ENCODE measurements around the gene RPP38. TPM values are rescaled to one million over a fixed set of nuclear protein-coding genes. Genes with fewer than 3 reads are reported as not detected.

Gene RPP38
- total and polyA plus RNA-seq, 10 of the 15 experiments (the other 5 are each of a cell fraction or from before 2014, with no cell fraction given): 13.0 to 40.9 (median 27.2) TPM

DNA sequence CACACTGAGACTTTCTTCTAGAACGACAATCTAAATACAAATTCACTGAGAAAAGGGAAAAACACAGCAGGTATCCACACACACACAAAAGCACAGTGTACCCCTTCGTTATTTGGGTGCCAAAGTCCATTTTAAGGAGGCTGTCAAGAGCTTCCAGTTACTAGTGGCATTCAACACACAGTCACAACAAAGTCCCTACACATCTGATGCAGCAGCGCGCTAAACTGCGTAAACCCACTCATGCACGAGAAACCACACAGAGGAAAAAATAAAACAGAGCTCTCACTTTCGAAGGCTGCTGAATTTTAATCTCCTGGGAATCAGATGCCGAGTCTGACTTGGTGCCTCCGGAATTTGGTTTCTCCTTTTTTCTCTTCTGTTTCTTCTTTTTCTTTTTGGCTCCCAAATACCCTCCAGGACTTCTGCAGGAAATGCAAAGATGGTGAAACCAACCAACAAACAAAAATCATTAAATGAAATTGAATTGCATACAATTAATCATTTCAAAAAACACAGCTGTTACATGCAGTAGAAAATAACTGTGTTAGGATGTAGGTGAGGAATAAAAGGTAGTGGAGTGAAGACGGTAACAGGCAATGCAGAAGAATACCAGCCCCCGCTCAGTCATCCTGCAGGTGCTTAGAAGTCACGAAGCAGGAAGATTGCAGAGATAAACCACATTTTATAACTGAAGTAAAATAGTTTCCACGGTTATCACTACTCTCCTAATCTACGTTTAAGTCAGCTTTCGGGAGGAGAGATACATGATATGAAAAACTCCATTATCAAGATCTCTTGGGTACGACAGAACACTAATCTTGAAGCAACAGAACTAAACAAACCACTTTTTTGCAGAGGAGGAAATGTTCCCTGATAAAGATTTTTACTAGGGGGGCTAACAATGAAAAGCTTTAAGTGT lies 44.2 kb downstream of the RPP38 start (continued):
- TF ChIP-seq ZBTB40 (IDR thresholded peaks at IDR 0.05; ENCODE audit: borderline replicate concordance): no peak
- peak; percentile 98 to 99 for TF ChIP-seq EP300 (IDR thresholded peaks at IDR 0.05; ENCODE audit: borderline replicate concordance in 1 of 2, control insufficient read depth in 1 of 2, low read depth in 2 of 2, low read length in 2 of 2)
- no peak for TF ChIP-seq BCLAF1 (IDR thresholded peaks at IDR 0.05)
- peak; percentile 68 for TF ChIP-seq KLF5 (IDR thresholded peaks at IDR 0.05; ENCODE audit: partially characterized antibody)
- no peak for TF ChIP-seq RFX5 (IDR thresholded peaks at IDR 0.05; ENCODE audit: low read depth, low read length)
- TF ChIP-seq MTA3 (IDR thresholded peaks at IDR 0.05; ENCODE audit: borderline replicate concordance, low read length): 0 out of 2 replicates have a peak, but pooled peaks have one; percentile 54
- peak; percentile 71; the same call in 1 of the 2 replicates for TF ChIP-seq NFIC (IDR thresholded peaks at IDR 0.05; ENCODE audit: low read depth, low read length)
- peak; percentile 70; the same call in 1 of the 2 replicates for TF ChIP-seq TCF3 (IDR thresholded peaks at IDR 0.05; ENCODE audit: borderline replicate concordance, insufficient read depth, low read depth, low read length)
- no peak for TF ChIP-seq HDAC6 (IDR thresholded peaks at IDR 0.05; ENCODE audit: unreplicated experiment)
- TF ChIP-seq MYB (IDR thresholded peaks at IDR 0.05; ENCODE audit: borderline replicate concordance, low read depth, low read length): 0 out of 2 replicates have a peak, but pooled peaks have one; percentile 54
- TF ChIP-seq SREBF2 (IDR thresholded peaks at IDR 0.05; ENCODE audit: low read length): no peak
- TF ChIP-seq DPF2 (IDR thresholded peaks at IDR 0.05): peak; percentile 90
- peak; percentile 51; the same call in 1 of the 2 replicates for TF ChIP-seq POLR2AphosphoS5 (IDR thresholded peaks at IDR 0.05; ENCODE audit: low read length)
- no peak for TF ChIP-seq RCOR1 (conservative IDR thresholded peaks at IDR 0.05; ENCODE audit: low read depth, low read length)
- peak; percentile 97 for TF ChIP-seq MEF2B (IDR thresholded peaks at IDR 0.05; ENCODE audit: partially characterized antibody, poor library complexity, severe bottlenecking)
- peak; percentile 26; the same call in 1 of the 2 replicates for TF ChIP-seq SPI1 (IDR thresholded peaks at IDR 0.05; ENCODE audit: borderline replicate concordance, insufficient read depth, low read depth, low read length)
- TF ChIP-seq CREB1 (IDR thresholded peaks at IDR 0.05; ENCODE audit: low read depth): 0 out of 2 replicates have a peak, but pooled peaks have one; percentile 59
- peak; percentile 93; the same call in 1 of the 2 replicates for TF ChIP-seq NBN (IDR thresholded peaks at IDR 0.05)
- no peak for TF ChIP-seq RB1 (IDR thresholded peaks at IDR 0.05; ENCODE audit: borderline replicate concordance)
